DMS79 treated with DMSO at 0.1 percent for 48 hours (cell line): ENCODE results near the gene IQSEC1.

Experiments
- DNase-seq: peaks from one replicate; lab custom pipeline; 2025; lab: John Stamatoyannopoulos, UW

The IQSEC1 gene

DNA sequence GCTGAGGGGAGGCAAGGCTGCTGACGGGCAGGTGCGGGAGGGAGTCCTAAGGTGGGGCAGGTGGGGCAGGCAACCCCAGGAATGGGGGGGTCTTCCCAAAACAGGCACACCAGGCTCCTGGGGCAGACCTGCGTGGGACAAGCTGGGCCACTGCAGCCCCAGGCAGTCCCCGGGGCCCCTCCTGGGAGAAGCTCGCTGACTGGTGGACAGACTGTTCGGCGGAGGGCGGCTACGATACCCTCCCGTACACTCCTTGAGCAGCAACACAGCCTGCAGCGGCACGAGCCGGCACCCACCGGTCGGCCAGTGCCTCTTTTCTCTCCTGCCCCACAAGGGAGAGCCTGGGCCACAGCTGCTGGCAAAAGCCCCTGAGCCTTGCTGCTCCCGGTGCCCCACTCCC is 165.9 kb downstream of the IQSEC1 start:
- DNase-seq, result no peak

DNA sequence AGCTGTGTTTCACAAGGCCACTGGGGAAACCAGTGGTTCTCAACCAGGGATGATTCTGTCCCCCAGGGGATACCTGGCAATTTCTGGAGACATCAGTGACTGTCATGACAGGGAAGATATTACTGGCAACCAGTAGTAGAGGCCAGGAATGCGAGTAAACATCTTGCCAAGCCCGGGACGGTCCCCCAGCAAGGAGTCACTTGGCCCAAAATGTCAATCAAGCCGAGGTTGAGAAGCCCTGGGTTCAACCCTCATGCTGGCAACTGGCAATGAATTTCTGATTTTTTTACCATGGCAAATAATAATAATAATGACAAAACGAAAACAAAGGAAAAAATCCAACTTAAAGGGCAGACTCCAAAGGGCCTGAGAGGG is 166.3 kb downstream of the IQSEC1 start:
- DNase-seq, result no peak

DNA sequence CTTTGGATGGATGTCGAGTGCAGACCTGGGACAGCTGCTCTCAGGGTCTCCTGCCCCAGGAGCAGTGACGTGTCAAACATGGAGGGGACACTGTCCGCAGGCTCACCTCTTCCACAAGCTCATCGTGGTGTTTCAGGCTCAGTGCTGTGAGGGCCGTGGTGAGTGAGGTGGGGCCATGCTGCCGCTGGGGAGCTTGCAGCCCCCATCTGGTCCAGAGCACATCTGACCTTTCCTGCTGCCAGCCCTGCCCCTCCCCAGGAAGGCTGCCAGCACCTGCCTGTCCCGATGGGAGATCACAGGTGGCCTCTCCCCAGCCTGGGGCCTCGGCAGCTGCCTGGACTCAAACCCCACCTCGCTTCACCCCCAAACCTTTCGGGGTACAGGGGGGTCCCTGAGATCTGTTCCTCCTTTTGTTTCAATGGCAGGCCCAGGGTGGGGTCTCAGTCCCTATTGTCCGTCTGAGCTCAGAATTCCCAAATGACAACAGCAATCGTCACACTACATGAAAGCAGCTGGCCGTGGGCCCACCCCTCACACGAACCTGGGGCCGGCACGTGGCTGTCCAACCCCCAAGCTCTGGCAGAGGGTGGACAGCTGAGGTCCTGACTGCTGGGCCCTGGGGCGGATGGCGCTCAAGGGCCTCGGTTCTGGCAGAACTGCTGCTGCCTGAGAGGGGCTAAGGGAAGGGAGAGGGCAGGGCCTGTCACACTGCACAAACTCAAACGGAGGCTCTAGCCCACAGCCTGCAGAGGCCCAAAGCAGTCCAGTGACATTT is 166.9 kb downstream of the IQSEC1 start:
- DNase-seq, result no peak

DNA sequence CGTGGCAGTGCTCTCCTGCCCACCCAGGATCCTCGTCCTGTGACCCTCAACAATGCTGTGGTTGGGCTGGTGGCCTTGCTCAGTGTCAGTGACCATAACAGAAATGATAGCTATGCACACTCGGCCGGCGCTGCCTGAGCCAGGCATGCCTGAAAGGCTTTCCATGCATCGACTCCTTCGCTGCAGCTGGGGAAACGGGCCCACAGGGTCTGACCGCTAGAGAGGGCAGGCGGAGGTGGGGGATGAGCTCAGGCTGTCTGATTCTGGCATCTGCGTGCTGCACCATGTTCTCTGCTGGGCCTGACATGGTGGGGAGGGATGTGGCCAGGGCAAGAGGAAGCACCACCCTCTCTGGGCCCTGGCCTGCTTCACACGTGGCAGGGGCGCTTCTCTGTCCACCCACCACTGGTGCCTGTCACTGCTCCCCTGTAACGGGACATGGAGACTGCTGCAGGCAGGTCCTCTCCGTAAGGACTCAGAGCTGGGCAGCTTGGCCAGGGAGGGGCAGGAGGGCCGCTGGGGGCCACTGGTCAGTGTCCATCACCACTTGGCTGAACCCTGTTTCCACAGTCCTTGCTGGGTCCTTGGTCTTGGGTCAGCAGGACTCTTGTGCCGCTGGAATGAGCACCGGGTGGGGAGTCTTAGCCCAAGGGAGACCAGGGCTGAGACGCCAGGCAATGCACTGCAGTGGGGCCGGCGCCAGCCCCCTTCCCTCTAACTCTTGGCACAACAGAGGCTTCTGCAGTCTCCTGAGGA is 167.7 kb downstream of the IQSEC1 start:
- DNase-seq, result no peak

DNA sequence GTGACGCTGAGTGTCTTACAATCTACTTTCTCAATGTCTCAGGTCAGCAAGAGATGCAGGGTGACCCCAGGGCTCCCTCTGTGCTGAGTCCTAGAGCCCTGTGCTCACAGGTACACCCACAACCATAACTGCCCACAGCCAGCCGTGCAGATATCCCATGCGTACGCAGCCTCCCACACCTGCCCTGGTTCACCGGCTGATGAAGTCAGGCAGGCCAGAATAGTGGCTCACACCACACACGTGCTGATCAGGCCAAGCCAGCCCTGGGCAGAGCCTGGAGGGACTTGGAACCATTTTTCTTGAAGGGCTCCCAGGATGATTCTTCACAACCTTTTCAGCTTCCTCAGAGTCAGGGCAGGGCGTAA is 168.3 kb downstream of the IQSEC1 start:
- DNase-seq, result no peak

DNA sequence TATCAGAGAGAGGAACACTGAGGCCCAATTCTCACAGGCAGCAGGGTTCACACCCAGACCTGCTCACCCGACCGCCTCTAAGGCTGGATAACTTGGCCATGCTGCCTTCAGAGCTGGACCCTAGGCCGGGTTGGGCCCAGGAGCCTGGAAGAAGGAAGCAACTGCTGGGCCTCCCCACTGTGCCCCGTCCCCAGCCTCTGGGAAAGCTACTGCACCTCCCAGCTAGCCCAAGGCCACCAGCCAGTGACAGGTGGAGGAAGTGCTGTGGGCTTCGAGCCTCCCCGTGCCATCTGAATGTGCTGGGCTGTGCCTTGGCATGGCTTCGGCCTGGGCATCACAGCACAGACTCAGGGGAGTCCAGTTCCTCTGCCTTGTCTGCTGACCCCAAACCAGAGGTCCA is 169.3 kb downstream of the IQSEC1 start:
- DNase-seq, result no peak

DNA sequence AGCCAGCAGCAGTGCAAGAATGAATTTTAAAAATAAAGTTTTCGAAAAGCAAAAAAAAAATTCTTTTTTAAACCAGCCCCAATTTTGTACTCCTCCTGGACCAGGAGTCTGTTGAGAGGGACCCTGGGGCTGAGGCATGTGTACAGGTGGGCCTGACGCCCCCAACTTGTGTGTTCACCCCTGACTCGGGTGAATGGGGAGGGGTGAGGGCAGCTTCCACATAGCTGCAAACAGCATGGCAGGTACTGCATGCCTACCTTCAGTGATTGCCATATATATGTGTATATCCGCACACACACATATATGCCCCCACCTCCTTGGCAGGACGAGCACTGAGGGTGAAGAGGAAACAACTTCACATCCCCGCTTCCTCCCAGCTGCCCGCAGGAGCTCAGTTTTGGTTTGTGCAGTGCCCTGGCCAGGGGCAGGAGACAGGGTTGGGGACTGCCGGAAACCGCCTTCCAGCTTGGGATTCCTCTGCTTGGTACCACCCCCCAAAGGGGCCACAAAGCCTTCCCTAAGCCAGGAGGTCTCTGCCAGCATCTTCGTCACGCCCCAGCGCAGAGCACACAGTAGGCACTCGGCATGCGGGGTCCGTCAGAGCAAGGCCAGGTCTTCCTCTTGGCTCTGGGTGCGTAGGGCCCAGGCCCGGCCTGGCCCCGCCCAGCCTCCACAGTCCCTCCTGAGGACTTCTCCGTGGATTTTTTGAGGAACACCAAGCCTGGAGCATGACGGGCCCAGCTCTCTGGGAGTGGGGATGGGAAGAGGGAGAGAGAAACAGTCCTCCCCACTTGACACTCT is 170.0 kb downstream of the IQSEC1 start:
- no peak for DNase-seq

DNA sequence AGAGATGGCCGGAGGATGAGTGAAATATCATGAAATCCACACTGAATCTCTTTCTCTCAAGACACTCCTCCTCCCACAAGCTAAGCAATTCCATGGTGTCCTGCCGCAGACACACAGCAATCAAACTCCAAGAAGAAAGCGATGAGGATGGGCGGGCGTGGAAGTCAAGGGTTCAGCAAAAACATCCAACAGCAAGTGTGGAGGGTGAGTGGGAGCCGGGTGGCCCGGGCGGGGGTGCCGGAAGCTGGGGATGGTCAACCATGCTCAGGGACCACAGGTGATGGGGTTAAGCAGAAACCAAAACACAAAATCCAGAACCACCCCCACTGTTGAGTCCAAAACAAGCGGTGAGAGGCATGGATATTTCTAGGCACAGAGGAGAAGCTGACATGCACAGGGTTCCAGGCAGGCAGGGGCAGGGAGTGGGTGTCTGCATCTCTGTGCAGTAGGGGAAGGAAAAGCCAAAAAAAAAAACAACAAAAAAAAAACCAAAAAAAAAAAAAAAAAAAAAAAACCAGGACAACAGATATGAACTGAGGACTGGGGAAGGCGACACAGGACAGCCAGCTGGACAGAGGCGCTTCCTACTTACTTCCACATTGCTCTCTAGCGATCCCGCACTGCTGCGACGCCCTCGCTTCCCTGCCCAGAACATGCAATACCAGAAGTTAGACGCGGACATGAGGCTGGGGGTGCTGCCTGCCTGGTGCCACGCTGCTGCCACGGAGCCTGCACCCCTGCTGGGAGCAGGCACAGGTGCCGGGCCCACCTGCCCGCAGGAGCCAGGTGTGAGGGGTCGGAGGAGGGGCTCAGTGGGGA is 170.8 kb downstream of the IQSEC1 start:
- DNase-seq, result no peak

DNA sequence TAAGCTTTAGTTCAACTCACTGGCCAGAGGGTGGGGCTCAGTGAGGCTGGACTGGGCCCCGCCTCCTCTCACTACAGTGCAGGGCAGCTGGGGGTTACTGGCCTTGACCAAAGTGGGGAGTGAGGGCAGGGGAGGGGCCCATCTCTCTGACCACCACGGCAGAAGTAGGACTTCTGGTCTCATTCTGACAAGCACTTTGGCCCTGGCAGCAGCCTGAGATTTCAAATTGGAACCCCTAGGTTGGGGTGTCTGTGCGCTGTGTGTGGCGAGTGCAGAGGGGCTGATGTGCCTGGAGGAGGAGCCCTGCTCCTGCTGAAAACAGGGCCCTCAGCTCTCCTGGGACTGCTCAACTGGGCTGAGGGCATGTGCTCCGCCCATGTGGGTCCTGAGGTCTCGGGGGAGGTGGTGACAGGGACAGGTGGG is 171.6 kb downstream of the IQSEC1 start:
- no peak for DNase-seq

DNA sequence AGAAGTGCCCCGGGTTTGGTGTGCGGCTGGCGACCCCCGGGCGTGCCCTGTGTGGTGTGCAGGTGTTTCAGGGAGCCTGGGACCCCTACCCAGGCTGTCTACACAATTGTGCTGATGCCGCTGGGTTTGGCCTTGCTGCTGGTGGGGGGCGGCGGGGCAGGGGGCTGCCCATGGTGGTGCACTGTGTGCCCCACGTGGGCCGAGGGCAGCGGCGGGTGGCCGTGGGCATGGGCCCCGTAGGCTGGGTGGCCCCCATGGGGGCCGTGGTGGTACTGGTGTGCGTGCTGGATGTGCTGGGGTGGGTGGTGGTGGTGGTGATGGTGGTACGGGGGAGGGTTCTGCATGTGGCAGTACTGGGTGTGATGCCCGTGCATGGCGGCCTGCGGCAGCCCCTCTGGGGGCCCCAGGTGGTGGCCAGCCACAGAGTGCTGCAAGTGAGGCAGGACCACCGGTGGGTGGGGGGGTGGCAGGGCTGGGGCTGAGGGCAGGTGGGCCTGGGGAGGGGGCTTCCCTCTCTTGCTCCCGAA is 172.3 kb downstream of the IQSEC1 start:
- no peak for DNase-seq

DNA sequence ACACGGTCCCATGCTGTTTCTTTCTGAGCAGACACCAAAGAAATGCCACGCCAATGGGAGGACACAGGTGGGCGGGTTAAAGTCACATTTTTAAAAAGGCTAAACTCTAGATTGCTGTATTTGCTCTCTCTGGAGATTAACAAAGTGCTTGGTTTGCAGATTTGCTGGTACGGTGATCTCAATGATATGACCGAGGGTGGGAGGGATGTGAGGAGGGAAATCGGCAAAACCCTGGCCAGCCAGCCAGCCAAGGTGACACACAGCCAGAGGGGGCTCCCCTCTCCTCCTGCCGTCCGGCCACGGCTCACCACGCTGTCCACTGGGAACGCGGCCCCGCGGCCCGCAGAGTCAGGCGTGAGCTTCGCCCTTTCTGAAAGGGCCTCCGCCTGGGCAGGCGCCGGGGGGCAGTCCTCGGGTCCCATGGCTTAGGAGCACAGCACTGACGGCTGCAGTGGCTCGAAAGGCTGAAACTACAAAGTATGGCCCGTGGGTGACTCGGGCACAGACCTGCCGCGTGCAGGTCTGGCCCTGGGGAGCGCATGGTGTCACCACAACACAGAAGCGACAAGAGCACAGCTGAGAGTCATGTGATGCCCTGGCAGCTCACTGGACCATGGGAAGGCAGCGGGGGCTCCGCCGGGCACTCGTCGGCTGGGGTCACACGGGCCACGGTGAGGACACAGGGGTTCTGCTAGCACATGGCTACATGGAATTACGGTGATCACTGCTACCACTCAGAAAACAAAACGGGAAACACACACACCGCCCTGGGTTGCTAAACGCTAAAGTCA is 174.1 kb downstream of the IQSEC1 start:
- DNase-seq, result no peak

DNA sequence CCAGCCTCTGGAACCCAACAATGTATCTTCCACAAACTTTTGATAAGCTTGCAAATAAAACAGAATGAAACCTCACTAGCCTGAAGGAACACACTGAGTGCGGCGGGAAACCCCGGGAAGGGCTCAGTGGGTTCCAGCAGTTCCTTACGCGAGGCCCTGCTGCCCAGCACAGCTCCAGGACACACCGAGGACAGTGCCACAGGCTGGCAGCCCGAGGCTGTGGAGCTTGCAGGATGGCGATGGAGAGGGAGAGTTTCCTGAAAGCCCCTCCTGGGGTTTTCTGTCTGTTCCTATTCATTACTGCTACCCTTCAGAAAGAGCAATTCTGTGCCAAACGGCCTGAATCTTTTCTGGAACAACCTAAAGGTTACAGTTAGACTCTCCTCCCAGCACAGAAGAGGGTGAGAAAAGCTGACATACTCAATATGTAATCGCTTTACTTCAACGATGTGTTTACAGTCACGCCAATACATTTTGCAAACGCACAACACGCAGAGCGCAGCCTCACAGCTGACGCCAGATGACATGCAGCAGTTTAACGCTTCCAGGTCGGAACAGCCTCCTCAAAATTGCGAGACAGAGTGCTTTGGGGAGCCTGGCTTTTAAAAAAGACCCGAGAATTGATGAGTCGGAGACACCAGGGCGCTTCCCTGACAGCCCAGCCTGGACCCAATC is 174.8 kb downstream of the IQSEC1 start:
- no peak for DNase-seq

DNA sequence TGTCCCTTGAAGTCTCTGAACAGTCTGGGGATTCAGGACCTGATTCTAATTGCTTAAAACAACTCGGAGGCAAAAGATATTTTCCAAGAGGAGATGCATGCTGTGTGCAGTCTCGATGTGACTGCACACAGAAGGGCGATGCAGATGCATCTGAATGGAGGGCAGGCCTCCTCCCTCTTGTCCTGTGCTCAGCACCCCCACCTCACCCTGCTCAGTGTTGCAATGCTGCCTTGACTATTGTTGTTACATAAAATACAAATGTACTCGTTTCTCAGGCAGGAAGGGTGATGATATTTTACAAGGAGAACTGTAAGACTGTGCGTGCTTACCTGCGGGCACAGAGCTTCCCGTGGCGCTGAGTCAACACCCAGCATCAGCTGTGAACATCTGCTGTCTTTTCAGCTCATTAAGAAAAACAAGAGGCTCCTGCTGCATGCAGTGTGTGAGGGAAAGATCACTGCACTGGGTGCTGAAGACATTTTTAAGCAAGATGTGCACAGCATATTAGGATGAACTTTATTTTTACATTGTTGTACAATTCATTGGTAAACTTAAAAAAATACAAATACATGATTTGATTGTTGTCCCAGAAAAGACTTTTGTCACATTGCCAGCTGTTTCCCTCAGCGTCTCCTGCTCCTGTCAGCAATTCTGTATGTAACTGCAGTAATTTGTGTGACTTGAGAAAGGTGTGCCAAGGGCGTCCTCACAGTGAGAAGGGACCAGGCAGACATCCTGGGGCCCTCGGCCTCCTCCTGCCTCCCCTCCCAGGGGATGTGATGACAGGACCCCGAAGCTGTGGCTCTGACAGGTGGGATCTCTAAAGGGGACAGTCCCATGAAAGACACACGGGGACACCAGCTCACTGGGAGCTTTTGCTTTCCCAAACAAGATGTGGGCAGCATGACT is 175.6 kb downstream of the IQSEC1 start:
- DNase-seq, result peak; percentile 26

DNA sequence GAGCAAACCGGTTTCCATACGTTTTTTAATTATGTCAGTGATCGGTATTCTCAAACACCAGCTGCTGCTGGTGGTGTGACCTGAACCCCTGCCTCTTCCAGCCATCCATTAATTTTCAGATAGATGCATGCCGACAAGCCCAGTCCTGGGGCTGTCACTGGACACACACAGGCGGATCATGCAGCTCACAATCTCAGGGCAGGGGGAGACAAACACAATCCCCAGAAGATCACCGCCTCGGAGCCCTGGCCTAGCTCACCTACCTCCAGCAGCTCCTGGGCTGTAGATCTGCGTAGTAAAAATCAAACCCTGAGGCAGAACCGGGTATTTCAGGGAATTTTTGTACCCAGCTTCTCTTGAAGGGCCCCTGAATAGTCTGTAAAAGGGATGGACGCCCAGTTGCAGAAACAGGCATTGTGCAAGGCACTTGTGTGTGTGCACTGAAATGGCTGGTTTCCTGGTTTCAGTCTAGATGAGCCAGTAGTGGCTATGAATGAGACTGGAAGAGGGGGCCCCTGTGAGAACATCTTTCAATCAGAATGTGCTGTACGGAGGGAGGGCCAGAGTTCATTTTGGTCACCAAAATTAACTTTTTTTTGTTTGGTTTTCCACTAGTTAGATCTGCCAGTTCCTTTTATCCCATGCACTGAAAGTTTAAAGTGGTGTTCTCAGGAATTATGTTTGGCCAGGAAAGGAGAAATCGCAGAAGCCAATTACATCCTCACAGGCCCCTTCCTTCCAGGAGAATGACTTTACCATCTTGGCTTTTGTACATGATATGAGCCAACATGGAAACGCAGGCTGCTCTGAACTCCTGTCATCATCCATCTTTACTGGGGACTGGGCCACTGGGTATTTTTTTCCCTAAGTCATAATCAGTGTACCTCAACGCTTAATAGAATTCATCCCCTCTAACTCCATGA is 176.9 kb downstream of the IQSEC1 start:
- DNase-seq, result no peak

DNA sequence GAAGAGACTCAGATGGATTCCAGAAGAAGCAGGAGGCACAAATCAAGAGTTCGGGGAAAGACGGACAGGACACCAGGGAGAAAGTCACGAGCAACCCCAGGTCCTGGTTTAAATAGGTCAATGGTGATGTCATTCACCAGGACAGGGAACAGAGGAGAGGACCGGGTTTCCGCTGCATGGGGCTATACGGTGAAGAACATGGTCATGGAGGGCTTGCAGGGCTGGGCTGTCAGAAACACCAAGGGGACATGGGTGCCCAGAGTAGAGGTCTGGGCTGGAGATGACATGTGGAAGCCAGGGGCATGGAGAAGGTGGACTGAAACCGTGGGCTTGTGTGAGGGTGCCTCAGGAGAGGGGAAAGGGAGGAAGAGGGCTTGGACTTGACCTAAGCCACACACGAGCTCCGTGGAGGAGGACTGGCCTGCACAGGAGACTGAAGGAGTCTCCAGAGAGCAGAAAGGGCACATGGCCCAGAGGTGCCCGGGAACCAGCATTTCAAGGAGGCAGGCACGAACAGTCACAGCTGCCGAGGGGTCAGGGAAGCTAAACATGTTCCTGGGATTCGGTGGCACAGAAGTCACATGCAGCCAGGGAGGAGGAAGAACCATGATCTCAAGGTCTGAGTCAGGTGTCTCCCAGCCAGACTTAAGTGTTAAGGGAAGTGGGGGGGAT is 177.7 kb downstream of the IQSEC1 start:
- DNase-seq, result no peak

DNA sequence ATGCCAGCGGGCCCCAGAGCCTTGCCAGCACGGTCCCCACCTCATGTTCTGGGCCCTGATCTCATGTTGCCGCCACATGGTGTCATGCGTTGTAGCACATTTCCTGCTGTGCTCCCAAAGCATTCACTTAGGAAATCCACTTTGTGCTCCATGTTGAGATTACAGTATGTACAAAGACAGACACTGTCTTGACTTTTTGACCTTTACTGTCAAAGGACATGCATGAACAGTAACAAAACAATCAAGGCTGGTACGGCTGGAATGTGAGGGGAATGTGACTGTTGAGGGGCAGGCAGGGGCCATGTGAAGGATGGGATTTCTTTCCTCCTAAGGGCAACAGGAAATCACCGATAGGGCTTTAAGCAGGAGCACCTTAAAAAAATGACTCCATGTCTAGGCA is 178.6 kb downstream of the IQSEC1 start:
- no peak for DNase-seq

DNA sequence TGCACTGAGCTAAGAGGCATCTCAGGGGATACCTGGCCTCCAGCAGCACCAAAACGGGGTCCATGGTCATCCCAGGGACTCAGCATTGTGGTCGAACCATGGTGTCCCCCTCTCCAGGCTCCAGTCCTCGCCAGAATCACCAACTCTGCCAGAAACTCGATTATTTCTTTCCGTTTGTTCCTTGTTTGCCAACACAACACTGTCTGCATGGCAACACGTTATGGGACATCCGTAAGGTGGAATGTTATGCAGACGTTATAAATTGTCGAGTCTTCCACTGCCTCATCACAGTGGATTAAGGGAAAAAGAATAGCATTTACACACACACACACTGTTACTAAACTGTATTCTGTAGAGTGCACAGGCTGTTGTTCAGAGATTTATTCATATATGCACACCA is 179.4 kb downstream of the IQSEC1 start:
- no peak for DNase-seq

DNA sequence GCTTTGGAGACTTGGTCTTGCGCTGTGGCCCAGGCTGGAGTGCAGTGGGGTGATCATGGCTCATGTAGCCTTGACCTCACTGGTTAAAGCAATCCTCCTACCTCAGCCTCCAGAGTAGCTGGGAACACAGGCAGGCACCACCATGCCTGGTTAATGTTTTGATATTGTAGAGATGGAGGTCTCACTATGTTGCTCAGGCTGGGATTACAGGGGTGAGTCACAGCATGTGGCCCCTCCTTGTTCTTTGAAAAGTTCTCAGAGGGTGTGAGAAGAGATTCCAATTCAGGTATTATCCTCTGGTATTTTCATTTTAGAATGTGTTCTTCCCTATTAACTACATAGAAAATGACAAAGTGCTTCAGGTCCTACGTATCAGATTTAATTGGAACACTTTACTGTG is 180.0 kb downstream of the IQSEC1 start:
- DNase-seq, result no peak
